SIG-M5 (cell line): ENCODE data around the gene IGLL1.
"Not testable (repeated sequence)": the region's sequence is repeated elsewhere in the genome, so short reads cannot be mapped to it uniquely, and the experiment has no call there.

Source experiments
- DNase-seq: peaks from one replicate; lab custom pipeline; 2025; lab: John Stamatoyannopoulos, UW

Gene IGLL1

DNA sequence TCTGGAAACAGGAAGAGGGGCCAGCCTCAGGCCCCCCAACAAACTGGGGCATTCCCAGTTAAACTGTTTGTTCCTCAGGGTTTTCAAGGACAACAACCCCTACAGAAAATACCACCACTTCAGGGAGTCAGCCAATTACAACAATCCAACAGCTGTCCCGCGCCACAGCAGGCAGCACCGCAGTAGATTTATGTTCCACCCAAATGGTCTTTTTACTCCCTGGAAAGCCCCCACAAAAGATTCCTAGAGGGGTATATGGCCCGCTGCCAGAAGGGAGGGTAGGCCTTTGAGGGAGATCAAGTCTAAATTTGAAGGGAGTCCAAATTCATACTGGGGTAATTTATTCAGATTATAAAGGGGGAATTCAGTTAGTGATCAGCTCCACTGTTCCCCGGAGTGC lies 39.3 kb downstream of the IGLL1 start:
- not testable (repeated sequence) for DNase-seq

DNA sequence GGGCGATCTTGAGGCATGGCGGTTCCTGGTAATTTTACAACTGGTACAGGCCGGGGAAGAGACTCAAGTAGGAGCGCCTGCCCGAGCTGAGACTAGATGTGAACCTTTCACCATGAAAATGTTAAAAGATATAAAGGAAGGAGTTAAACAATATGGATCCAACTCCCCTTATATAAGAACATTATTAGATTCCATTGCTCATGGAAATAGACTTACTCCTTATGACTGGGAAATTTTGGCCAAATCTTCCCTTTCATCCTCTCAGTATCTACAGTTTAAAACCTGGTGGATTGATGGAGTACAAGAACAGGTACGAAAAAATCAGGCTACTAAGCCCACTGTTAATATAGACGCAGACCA lies 40.3 kb downstream of the IGLL1 start:
- not testable (repeated sequence) for DNase-seq

DNA sequence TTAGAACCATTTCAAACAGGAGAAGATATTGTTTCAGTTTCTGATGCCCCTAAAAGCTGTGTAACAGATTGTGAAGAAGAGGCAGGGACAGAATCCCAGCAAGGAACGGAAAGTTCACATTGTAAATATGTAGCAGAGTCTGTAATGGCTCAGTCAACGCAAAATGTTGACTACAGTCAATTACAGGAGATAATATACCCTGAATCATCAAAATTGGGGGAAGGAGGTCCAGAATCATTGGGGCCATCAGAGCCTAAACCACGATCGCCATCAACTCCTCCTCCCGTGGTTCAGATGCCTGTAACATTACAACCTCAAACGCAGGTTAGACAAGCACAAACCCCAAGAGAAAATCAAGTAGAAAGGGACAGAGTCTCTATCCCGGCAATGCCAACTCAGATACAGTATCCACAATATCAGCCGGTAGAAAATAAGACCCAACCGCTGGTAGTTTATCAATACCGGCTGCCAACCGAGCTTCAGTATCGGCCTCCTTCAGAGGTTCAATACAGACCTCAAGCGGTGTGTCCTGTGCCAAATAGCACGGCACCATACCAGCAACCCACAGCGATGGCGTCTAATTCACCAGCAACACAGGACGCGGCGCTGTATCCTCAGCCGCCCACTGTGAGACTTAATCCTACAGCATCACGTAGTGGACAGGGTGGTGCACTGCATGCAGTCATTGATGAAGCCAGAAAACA lies 40.8 kb downstream of the IGLL1 start:
- no peak for DNase-seq

DNA sequence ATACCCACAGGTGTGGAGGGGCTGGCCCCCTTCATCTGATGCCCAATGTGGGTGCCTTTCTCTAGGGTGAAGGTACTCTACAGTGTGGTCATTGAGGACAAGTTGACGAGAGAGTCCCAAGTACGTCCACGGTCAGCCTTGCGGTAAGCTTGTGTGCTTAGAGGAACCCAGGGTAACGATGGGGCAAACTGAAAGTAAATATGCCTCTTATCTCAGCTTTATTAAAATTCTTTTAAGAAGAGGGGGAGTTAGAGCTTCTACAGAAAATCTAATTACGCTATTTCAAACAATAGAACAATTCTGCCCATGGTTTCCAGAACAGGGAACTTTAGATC lies 41.4 kb downstream of the IGLL1 start:
- not testable (repeated sequence) for DNase-seq

DNA sequence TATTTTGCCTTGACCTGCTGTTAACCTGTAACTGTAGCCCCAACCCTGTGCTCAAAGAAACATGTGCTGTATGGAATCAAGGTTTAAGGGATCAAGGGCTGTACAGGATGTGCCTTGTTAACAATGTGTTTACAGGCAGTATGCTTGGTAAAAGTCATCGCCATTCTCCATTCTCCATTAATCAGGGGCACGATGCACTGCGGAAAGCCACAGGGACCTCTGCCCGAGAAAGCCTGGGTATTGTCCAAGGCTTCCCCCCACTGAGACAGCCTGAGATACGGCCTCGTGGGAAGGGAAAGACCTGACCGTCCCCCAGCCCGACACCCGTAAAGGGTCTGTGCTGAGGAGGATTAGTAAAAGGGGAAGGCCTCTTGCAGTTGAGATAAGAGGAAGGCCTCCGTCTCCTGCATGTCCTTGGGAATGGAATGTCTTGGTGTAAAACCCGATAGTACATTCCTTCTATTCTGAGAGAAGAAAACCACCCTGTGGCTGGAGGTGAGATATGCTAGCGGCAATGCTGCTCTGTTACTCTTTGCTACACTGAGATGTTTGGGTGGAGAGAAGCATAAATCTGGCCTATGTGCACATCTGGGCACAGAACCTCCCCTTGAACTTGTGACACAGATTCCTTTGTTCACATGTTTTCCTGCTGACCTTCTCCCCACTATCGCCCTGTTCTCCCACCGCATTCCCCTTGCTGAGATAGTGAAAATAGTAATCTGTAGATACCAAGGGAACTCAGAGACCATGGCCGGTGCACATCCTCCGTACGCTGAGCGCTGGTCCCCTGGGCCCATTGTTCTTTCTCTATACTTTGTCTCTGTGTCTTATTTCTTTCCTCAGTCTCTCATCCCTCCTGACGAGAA lies 42.0 kb downstream of the IGLL1 start:
- not testable (repeated sequence) for DNase-seq

DNA sequence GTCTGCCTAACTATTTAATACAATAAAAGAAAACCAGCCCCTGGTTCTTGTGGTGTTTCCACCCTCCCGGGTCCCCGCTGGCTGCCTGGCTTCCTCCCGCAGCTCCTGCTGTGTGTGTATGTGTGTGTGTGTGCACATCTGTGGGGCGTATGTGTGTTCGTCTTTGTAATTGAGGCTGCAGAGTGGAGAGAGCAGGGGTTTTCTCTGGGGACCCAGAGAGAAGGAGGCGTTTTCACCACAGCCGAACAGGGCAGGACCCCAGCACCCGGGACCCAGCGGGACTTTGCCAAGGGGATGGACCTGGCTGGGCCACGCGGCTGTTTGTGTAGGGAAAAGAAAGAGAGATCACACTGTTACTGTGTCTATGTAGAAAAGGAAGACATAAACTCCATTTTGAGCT lies 42.7 kb downstream of the IGLL1 start:
- no peak for DNase-seq

DNA sequence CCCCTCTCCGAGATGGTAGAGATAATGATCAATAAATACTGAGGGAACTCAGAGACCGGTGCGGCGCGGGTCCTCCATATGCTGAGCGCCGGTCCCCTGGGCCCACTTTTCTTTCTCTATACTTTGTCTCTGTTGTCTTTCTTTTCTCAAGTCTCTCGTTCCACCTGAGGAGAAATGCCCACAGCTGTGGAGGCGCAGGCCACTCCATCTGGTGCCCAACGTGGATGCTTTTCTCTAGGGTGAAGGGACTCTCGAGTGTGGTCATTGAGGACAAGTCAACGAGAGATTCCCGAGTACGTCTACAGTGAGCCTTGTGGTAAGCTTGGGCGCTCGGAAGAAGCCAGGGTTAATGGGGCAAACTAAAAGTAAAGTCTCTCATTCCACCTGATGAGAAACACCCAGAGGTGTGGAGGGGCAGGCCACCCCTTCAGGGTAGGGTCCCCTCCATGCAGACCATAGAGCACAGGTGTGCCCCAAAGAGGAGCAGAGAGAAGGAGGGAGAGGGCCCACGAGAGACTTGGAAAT lies 43.2 kb downstream of the IGLL1 start:
- no peak for DNase-seq

DNA sequence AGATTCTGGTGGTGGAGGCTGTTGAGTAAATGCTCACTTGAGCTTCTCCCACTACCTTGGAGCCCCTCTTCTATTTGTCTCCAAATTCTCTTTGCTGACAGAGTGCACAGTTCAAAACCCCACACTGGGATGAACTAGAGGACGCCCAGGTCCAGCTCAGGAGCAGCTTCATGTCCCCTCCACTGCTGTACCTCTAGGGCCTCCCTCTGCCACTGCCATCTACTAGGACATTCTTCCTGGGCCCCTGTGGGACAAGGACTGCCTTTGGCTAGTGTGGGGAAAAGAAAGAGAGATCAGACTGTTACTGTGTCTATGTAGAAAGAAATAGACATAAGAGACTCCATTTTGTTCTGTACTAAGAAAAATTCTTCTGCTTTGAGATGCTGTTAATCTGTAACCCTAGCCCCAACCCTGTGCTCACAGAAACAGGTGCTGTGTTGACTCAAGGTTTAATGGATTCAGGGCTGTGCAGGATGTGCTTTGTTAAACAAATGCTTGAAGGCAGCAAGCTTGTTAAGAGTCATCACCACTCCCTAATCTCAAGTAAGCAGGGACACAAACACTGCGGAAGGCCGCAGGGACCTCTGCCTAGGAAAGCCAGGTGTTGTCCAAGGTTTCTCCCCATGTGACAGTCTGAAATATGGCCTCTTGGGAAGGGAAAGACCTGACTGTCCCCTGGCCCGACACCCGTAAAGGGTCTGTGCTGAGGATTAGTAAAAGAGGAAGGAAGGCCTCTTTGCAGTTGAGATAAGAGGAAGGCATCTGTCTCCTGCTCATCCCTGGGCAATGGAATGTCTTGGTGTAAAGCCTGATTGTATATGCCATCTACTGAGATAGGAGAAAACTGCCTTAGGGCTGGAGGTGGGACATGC lies 44.1 kb downstream of the IGLL1 start:
- DNase-seq, result not testable (repeated sequence)

DNA sequence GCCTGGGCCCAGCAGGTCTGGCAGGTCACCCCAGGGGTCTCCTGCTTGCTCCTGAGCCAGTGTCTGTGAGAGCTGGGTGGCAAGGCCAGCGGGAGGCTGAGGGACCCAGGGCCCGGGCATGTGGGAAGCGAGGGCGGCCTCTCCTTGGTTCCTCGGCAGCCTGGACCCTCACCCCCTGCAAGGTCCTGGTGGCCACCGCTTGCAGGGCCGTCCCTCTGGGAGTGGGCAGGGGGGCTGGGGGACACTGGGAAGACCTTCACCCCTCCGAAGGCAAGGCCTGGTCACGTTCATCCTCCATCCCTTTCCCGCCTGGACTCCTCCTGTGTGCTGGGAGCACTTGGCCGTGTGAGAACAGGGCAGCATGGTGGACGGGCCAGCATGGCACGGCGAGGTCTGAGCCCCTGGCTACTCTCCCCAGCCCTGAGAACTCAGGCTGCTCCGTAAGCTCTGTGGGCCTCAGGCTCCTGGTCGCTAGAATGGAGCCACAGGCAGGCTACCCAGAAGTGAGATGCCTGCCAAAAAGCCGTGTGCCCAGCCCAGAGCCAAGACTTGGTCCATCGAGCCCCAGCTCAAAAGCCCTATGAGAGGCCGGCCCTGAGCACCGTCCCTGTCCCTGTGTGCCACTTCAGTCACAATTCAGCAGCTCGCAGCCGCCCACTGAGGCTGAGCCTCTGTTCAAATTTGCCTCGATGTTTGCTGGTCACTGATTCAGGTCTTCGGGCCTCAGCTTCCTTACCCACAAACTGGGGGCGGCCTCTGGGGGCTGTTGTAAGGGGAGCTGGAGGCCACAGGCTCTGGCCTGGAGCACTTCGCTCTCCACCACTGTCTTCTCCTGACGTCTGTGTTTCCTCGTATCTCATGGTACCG lies 45.0 kb downstream of the IGLL1 start:
- no peak for DNase-seq

DNA sequence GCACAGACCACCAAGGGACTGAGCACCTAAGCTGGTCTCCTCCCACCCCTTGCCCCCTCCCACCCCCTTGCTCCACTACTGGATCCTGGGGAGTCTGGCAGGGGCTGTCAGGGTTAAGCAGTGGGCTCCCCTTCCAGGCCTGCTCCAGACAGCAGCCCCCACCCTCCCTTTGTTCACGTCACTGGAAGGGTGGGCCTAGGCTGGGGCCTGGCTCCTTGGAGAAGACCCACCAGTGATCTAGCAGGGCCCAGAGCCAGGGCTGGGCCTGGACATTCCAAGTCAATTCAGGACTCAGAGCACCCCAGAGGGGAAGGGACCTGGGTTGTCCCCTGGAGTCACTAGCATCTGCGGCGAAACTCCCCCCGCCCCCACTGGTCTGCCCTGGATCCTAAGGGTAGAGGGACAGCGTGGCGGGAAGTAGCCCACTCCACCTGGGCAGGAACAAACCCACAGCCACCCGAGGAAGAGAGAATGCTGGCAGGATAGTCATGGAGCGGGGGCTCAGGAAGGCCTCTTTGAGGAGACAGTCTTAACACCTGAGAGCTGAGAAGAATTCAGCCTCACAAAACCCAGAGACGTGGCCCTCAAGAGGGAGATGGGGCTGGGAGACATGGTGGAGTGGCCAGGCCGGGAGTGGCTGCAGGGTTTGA lies 45.8 kb downstream of the IGLL1 start:
- no peak for DNase-seq

DNA sequence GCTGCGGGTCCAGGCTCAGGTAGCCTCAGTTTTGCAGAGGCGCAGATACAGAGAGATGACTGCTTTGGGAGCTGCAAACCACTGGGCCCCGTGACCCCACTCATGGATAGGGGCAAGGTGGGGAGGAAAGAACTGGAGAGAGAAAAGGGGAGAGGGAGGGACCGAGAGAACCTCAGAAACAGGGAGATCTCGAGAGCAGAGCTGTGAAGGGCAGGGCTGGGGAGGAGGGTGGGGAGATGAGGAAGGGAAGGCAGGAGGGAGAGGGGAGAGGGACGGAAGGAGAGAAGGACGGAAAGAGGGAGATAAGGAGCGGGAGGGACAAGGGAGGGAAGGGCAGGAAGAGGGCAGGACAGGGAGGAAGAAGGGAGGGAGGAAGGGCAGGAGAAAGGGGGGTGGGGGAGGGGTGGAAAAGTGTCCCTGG lies 46.3 kb downstream of the IGLL1 start:
- no peak for DNase-seq

DNA sequence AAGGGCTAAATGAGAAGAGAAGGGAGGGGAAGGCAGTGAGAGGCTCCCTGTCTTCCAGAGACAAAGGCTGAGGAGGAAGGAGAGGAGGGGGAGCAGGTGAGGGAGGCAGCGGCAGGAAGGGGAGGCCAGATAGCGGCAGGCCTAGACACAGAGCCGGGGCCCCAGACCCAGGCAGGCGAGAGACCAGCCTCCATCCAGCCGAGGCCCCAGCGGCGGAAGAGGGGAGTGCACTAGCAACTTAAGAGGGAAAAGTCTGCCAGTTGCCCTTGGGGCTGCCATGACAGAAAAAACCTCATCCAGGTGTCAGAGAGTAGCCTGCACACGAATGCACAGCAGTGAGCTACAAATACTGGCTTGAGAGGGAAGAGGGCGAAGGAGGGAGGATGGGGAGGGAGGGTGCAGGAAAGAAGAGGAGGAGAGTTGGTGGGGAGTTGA lies 46.7 kb downstream of the IGLL1 start:
- DNase-seq, result no peak

DNA sequence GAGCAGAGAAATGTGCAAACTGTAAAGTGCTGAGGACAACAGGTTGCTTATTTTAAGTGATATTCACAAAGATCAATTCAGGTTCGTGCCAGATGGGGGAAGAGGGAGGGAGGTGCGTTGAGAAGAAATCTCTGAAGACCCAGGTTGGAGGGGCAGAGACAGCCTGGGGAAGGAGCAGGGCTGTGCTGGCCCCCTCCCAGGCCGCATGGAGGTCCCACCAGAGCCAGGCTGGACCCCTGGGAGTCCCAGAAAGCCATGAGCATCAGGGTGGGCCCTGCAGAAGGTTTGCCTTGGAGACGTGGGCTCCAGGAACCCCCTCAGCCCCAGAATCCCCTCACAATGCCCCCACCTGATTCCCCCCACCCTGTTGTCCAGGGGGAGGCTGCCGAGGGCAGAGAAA lies 47.4 kb downstream of the IGLL1 start:
- no peak for DNase-seq

DNA sequence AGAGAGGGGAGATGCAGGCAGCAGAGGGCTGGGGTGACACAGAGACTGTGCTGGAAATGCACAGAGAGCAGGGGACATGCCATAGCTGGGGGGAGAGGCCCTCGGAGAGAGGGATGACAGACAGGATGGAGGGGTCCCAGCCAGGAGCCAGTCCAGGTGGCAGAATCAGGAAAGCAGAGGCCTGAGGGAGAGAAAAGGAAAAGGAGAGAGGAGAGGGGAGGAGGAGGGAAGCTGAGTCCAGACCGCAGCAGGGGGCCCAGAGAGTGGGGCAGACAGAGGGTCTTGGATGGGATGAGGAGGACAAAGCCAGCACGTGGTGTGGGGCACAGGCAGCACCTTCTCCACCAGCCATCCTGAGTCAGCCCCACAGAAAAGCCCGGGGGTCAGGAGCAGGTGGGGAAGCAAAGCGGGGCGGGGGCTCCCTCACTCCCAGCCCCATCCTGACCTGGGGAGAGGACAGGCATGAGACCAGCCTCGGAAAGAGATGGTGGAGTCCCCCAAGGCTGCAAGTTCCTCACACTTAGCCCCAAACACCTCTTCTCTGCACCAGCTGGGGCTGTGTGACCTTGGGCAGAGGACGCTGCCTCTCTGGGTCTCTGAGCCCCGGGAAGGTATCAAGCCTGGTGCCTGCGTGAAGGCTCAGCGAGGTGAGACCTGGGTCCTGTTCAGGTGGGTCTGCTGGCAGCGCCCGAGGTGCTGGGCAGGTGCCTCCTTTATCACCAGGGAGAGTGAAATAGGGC lies 48.0 kb downstream of the IGLL1 start:
- DNase-seq, result no peak

DNA sequence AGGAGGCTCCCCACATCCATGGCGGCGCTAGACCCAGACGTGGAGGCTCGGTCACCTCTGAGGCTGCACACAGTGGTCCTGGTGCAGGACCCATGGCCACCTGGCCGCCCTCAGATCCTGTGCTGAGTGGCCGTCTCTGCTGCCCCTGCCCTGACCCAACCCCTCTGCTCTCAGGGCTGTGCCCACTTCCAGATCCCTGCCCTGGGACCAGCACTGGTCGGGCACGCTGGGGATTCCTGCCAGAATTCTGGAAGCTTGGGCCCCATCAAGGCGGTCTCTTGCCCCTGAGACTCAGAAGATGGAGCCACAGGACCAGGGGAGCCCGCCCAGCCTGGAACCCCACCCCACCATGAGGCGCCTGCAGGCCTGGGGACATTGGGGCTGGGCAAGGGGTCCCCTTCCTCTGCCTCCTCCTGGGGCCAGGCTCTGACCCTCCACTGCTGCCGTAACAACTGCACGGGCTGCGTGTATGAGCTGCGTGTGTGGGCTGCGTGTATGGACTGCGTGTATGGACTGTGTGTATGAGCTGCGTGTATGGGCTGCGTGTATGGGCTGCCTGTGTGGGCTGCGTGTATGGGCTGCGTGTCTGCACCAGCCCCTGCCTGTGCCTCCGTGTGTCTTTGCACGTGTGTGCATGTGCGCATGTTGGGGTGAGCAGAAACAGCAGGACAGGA lies 48.7 kb downstream of the IGLL1 start:
- no peak for DNase-seq

DNA sequence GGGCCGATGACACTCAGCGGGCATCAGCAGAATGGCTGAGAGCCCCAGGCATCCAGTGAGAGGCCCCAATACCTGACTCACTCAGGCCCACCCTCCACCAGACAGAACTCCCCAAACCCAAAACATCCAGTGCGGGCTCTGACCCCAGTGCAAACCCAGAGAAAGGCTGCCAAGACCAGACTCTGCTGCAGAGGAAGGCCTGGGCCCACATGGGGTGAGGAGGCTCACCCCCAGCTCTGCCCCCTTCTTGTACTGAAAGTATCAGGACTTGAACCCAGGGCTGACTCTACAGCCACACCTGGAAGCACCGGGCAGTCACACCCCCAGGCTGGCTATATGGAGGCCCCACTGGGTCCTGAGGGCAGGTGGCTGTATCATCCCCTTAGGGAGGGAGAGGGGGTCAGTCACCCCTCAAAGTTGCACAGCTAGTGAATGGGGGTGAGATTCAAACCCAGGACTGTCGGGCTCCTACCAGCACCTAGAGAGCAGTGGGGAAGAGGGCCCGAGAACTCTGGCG lies 49.3 kb downstream of the IGLL1 start:
- no peak for DNase-seq

DNA sequence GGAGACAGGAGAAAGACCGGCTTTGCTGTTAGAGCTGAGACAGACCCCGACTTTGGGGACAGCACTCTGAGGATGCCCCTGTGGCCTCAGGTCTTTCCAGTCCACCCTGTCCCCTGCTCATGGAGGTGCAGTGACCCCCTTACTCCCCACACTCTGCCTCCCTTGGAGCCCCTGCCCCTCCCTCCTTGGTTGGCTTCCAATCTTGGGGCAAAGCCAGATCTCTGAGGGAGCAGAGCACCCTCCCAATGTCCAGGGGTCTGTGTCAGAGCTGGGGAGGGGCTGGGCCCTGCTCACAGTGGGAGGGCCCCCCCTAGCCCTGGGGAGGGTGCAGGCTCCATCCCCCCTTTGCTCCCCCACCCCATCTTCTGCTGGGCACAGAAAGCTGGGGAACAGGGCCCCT lies 50.0 kb downstream of the IGLL1 start:
- no peak for DNase-seq

DNA sequence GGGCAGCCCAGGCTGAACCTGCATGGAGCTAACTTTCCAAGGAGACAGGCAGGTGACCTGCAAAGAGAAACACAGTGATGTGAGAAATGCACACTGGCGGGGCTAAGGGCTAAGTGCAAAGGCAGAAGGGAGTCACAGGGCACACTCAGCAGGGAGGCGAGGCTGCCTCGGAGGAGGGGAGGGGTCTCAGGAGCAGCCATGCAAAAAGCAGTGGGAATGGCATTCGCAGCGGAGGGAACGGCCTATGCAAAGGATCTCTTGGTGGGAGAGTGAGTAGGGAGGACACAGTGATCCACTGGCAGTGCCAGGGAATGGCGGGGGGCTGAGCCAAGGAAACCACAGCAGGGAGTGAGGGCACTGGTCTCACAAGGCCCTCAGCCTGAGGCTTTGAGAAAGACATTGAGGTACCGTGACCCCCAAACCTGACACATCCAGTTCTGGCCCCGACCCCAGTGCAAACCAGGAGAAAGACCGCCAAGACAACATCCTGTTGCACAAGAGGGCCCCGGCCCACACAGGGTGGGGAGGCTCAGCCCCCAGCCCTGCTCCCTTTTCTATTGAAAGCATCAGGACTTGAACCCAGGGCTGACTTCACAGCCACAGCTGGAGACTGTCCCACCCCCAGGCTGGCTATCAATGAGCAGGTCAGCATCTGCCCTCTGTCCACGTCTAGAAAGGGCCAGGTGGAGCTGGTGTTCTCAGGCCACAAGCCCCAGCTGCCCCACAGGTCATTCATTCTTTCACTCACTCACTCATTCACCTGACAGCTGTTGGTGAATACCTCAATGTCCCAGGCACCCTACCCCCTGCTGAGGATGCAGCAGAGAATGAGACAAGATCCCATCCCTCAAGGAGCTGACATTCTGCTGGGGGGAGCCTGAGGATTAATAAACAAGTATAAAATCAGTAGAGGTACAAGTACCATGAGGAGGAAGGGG lies 50.7 kb downstream of the IGLL1 start:
- DNase-seq, result no peak
